GM18951 (cell line): ENCODE results near the gene SYT6.

Experiments used
- POLR2A ChIP-seq: IDR thresholded peaks from 4 replicates; pipeline ENCODE4 v1.6.1; 2011; ENCODE audit warnings: mild to moderate bottlenecking; ENCODE audit not compliant: insufficient read length, insufficient read depth; ENCODE audit errors: extremely low read depth
- in situ Hi-C: fragments of 300-500 bp; cut with MboI; formaldehyde crosslinking; loops from one replicate; pipeline ENCODE4 v1.12.0; 2022; ENCODE audit warnings: low sequenced_read_pairs, mixed read lengths, inconsistent platforms; ENCODE audit not compliant: unreplicated experiment

The SYT6 gene

DNA sequence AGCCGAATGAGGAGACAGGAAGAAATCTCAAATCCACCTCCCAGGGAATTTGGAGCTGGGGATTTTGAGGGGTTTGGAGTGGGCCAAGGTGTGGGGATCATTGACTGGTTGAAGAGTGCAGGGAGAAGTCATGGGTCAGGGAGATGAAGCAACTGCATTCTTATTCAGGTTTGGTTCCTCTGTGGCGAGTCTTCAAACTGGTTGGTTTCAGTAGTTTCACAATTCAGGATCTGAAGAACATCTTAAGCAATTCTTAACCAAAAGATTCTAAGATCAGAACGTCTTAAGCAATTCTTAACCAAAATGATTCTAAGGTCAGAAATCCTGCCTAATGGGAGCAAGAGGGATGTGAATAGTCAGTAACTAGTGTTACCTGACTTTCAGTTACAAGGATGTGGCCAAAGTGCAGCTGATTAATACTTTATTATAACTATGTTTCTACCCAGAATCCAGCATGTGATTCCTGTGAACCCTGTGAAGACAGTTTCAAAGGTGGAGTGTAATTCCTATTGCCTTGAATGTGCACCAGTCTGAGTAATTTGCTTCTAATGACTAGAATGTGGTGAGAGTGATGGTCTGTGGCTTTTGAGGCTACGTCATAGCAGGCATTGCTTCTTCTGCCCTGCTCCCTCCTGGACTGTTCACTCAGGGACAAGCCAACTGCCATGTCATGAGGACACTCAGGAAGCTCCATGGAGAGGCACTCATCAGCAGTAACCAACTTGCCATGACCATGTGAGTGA, 113.2 kb downstream of the SYT6 start:
- no peak for TF ChIP-seq POLR2A
- in situ Hi-C loops = no loop called here
